Ascending aorta (tissue), 2 donors: Measurements from ENCODE around the gene CCDC186. TPM values are rescaled to one million over a fixed set of nuclear protein-coding genes. Genes with fewer than 3 reads are reported as not detected.
"Not testable (repeated sequence)": the region's sequence is repeated elsewhere in the genome, so short reads cannot be mapped to it uniquely, and the experiment has no call there.

ENCODE experiments used
- DNase-seq, 2 donors: peaks; one replicate each; pipeline ENCODE4 v3.0.0-alpha.2; 2019; ENCODE audit warnings: low spot score in 2 of 2
- H3K27ac ChIP-seq, 2 donors: fragments of 200-600 bp; sonication (generic); one replicate each; pipeline ENCODE4 v1.5.1; 2016 to 2017; ENCODE audit warnings: mild to moderate bottlenecking in 1 of 2
- H3K27me3 ChIP-seq: fragments of 200-600 bp; sonication (generic); one replicate; pipeline ENCODE4 v1.5.1; 2017
- H3K36me3 ChIP-seq, 2 donors: fragments of 200-600 bp; sonication (generic); one replicate each; pipeline ENCODE4 v1.5.1; 2016
- H3K4me1 ChIP-seq, 2 donors: fragments of 200-600 bp; sonication (generic); one replicate each; pipeline ENCODE4 v1.5.1; 2016 to 2017; ENCODE audit warnings: mild to moderate bottlenecking in 1 of 2
- H3K4me3 ChIP-seq, 2 donors: fragments of 200-600 bp; sonication (generic); one replicate each; pipeline ENCODE4 v1.5.1; 2016 to 2017; ENCODE audit warnings: mild to moderate bottlenecking in 1 of 2
- H3K9me3 ChIP-seq, 2 donors: fragments of 200-600 bp; sonication (generic); one replicate each; pipeline ENCODE4 v1.5.1; 2016
- CTCF ChIP-seq, 3 experiments: fragments of 200-600 bp in 2 of 3; fragments of 450-650 bp in 1 of 3; sonication (generic) in 2 of 3; IDR thresholded peaks; one replicate each; pipeline ENCODE4 v1.5.1; 2016 to 2019; ENCODE audit warnings: antibody characterized with exemption in 3 of 3, mild to moderate bottlenecking in 1 of 3, moderate library complexity in 1 of 3
- intact Hi-C: fragments of 100-400 bp; cut with DNase I; formaldehyde crosslinking; loops from one replicate; pipeline ENCODE4 v1.15.1; 2023
- total RNA-seq: library from RNA; depleted of rRNA; stranded (reverse); fragments of >200 nt; gene quantifications from one replicate; pipeline ENCODE4 v1.1.0, GENCODE V29; 2016

CCDC186 gene
- total RNA-seq, 1 donor from 2014 or later, result 4.4 TPM

DNA sequence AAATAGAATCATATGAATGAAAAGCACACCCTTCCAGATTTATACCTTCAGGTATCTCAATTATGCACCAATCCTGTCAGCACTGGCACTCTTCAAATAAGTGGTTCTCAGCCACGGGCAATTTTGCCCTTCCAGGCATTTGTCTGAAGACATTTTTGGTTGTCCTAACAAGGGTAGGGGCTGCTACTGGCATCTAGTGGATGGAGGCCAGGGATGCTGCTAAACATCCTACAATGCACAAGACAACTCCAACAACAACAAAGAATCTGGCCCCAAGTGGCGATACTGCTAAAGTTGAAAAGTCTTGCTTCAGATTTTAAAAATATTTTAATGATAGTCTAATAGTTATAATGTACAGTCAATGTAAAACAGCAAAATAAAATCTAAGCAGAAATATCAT is 16.1 kb downstream of the CCDC186 start:
- intact Hi-C loops, result no loop called here
- no peaks in the 10 kb centered on the region for H3K4me1 ChIP-seq
- no peaks in the 10 kb centered on the region for H3K9me3 ChIP-seq
- no peak overlapping the region for H3K27ac ChIP-seq
- TF ChIP-seq CTCF (IDR thresholded peaks at IDR 0.05), result no peak
- no peak for DNase-seq
- H3K4me3 ChIP-seq, result no peak overlapping the region
- no peaks in the 10 kb centered on the region for H3K27me3 ChIP-seq
- H3K36me3 ChIP-seq, result peaks cover 13 to 38% of the 10 kb centered on the region in 2 donors

- TF ChIP-seq CTCF (IDR thresholded peaks at IDR 0.05), result no peak
- no peak for DNase-seq
- H3K4me3 ChIP-seq, result no peak overlapping the region
- H3K4me1 ChIP-seq, result no peaks in the 10 kb centered on the region
- H3K36me3 ChIP-seq, result peaks cover 21 to 43% of the 10 kb centered on the region in 2 donors
- H3K27ac ChIP-seq, result no peak overlapping the region
- intact Hi-C loops, result no loop called here
- no peaks in the 10 kb centered on the region for H3K9me3 ChIP-seq
- H3K27me3 ChIP-seq, result no peaks in the 10 kb centered on the region
Measured at GRCh38 chr10:114151892-114152291, 22.1 kb downstream of the CCDC186 start.

GRCh38 chr10:114151486-114151885 is 22.5 kb downstream of the CCDC186 start:
- Histone ChIP-seq H3K4me3 (no peak overlapping the region), H3K27ac (no peak overlapping the region), H3K4me1 (no peaks in the 10 kb centered on the region), H3K27me3 (no peaks in the 10 kb centered on the region), H3K36me3 (peaks cover 21 to 42% of the 10 kb centered on the region in 2 donors), H3K9me3 (no peaks in the 10 kb centered on the region)
- no peak for DNase-seq
- no peak for TF ChIP-seq CTCF (IDR thresholded peaks at IDR 0.05)
- intact Hi-C loops, result no loop called here

DNA sequence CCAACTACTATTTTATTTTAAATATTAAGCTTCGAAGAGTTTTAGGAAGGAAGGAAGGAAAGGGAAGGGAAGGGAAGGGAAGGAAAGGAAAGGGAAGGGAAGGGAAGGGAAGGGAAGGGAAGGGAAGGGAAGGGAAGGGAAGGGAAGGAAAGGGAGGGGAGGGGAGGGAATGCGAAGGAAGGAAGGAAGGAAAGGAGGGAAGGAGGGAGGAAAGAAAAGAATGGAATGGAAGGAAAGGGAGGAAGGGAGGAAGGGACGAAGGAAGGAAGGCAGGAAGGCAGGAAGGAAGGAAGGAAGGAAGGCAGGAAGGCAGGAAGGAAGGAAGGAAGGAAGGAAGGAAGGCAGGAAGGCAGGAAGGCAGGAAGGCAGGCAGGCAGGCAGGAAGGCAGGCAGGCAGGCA is 24.5 kb downstream of the CCDC186 start:
- intact Hi-C loops, result loop anchor here (10.0 kb wide), 1 partner anchor 275 kb away; no protein-coding TSS in a partner anchor
- H3K27me3 ChIP-seq, H3K4me3 ChIP-seq, H3K27ac ChIP-seq, H3K9me3 ChIP-seq, H3K4me1 ChIP-seq, DNase-seq: not testable (repeated sequence)
- peaks cover 12 to 39% of the 10 kb centered on the region in 2 donors for H3K36me3 ChIP-seq

- TF ChIP-seq CTCF (IDR thresholded peaks at IDR 0.05), result no peak
- Histone ChIP-seq H3K27ac (no peak overlapping the region), H3K9me3 (no peaks in the 10 kb centered on the region), H3K4me1 (no peaks in the 10 kb centered on the region), H3K27me3 (no peaks in the 10 kb centered on the region), H3K36me3 (peaks cover 17 to 47% of the 10 kb centered on the region in 2 donors), H3K4me3 (no peak overlapping the region)
- intact Hi-C loops, result loop anchor here (10.0 kb wide), 1 partner anchor 282 kb away; no protein-coding TSS in a partner anchor
- DNase-seq, result no peak
Measured at GRCh38 chr10:114143160-114143559, 30.8 kb downstream of the CCDC186 start.

- Histone ChIP-seq H3K27me3 (no peaks in the 10 kb centered on the region), H3K9me3 (no peaks in the 10 kb centered on the region), H3K27ac (no peak overlapping the region), H3K36me3 (peaks cover 17 to 44% of the 10 kb centered on the region in 2 donors), H3K4me3 (no peak overlapping the region), H3K4me1 (no peaks in the 10 kb centered on the region)
- intact Hi-C loops, result loop anchor here (10.0 kb wide), 1 partner anchor 283 kb away; no protein-coding TSS in a partner anchor
- DNase-seq, result no peak
- TF ChIP-seq CTCF (IDR thresholded peaks at IDR 0.05), result no peak
Measured at GRCh38 chr10:114142018-114142417, 32.0 kb downstream of the CCDC186 start.

DNA sequence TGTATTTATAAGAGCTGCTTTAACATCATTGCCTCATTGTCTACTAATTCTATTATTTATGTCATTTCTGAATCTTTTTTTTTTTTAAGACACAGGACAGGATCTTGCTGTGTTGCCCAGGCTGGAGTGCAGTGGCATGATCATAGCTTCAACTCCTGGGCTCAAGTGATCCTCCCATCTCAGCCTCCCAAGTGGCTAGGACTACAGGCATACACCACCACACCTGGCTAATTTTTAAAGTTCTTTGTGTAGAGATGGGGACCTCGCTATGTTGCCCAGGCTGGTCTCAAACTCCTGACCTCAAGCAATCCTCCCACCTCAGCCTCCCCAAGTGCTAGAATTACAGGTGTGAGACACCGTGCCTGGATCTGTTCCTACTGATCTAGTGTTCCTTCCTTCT is 33.2 kb downstream of the CCDC186 start:
- not testable (repeated sequence) for DNase-seq, H3K9me3 ChIP-seq, H3K27me3 ChIP-seq, H3K27ac ChIP-seq, H3K4me1 ChIP-seq, H3K4me3 ChIP-seq
- intact Hi-C loops, result loop anchor here (10.0 kb wide), 1 partner anchor 284 kb away; no protein-coding TSS in a partner anchor
- peaks cover 27 to 51% of the 10 kb centered on the region in 2 donors for H3K36me3 ChIP-seq
